GM18873 (cell line): ENCODE results near the gene FHL1.

ENCODE experiments used
- ATAC-seq: cut with Tn5 transposase; IDR thresholded peaks from one replicate; pipeline ENCODE4 v1.9.1; 2021; ENCODE audit warnings: mild to moderate bottlenecking, moderate library complexity, moderate number of reproducible peaks; ENCODE audit not compliant: unreplicated experiment, low FRiP score

Gene FHL1

DNA sequence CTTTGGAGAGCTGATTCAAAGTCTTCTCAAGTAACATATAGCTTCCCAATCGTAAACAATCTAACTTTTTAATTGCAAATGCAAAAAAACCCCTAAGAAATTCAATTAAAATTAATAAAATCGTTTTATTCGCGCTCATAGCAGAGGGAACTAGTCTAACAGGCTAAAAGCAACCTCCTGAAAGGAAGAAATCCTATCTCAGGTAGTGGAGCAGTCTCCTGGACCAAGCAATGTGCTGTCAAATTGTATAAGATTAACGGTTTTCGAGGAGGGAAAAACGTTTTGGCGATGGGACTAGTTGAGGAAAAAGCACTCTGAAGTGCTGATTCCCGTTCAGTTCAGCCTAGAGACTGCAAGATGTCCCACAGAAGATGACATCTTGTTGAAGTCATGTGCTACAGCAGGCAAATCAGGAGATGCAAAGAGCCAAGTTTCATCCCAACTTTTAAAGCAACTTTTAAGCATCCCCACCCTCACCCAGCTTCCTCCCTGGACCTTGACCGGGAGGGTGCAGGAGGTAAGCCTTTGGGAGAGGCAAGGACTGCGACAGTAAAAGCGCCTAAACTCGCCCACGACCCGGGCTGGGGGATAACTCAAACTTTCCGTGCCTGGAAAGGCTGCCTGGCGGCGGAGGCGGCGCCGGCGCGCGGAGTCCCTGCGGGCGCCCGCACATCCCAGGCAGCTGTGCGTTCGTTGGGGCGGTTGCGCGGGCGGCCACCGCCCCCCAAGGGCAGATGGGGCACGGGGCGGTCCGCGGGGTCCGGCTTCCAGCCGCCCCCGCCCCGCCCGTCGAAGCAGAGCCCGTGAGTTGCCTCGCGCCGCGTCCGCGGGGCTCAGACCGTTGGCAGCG, 103.1 kb downstream of the FHL1 start:
- peak; percentile 26 for ATAC-seq

DNA sequence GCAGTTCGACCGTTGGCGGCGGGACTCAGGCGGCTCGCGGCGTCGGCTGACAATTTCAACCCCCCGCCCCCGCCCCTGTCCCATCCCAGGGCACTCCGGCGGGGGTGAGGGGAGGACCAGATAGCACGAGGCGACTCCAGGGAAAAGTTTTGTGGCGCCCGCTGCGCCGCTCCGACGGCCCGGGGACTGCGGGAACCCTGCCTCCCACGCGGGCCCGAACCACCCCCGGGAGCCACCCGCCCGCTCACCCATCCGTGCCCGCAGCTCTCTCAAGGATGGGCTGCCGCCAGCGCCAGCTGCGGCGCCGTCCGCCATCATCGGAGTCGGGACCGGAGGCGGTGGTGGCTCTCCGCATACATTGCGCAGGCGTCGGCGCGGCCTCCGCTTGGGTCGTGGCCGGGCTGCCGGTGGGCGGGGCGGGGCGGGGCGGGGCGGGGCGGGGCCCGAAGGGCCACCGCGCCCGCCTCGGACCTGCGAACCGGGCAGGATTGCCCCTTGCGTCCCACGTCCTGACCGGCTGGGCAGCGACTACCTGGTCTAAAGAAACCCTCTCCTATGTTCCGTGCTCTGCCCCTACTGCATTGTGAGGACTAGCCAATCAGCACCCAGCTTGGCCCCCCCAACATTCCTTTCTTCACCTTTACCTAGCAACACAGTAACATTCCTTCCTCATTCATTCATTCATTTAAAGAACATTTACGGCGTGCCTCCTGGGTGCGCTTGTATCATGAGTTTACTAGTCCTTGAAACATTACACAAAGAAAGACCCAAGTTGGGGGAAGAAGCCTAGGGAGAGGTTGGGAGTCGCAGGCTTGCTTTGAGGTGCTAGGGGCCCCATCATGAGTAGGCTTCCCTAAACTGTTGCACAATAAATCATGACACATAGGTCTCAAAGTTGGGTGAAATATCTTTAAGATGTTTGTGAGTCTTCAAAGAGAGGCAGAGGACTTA, 104.0 kb downstream of the FHL1 start, which contains the start of gene MAP7D3:
MAP7D3 (minus strand) TSS at position 360 of the 951 bp plus-strand sequence; CDS start at position 318, 42 bp downstream.
- ATAC-seq = peak; percentile 50

DNA sequence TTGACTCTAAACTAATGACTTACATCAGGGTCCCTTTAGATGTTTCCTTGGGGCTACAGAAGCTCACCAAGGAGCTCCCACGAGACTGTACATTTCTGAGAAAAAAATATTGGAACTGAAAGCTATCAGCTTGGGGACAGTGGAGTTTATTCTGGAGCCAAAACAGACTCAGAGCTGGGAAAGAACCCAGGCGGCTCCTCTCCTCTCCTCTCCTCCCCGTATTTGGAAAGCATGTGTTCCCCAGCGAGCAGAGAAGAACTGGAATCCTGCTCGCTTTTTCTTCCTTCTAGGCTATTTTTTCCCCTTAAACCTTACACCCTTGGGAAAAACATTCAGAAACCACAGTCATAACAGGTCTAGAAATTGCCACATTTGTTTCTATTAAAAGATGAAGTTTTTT, 108.2 kb downstream of the FHL1 start:
- ATAC-seq = no peak

DNA sequence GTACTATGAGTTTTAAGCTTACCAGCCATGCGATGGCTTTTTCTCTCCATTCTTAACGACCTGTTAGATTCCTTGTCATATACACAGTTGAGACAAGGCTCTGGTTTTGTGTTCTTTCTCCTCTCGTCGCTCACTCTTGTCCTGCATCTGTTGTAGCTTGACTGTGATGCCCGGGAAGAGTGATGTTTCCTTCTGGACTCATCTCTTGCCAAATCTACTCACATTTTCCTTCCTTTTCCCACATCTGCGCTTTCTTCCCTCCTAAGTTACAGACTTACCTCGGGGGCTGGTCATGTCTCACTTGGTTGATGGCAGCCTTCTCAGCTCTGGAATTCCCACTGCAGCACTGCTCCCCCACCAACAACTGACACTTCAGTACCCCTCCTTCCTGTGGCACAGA, 108.7 kb downstream of the FHL1 start:
- no peak for ATAC-seq

DNA sequence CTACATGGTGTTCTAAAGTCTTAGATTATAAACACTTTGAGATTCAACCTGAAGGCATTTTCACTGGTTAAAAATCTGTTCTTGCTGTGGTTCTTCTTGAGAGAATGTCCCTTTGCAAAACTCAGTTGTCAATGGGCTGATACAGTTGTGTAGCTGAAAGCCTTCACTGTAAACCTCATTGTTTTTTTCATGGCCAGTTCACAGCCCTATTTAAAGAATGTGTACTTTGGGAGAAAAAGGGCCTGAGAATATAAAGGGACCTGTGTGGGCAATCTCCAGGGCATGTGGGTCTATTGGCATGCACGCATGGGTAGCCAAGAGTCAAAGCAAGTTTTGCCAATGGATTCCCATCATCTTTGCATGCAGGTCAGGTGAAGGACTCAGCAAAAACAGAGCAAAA, 111.6 kb downstream of the FHL1 start:
- ATAC-seq = no peak

DNA sequence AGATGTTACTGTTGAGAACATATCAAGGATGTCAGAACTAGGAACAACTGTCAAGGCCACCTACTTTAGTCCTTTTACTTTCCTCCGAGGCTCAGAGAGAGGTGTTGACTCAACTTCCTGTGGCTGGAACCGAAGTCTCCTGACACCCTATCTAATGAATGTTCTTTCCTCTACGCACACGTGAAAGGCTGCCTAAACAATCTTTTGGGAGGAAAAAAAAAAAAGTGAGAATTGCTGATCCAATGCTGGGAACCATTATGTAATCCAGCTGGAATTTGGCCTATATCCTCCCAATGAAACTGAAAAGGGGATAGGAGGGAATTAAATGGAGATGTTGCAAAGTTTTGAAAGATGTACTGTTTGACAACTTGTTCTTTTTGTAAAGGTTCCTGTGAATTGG, 112.2 kb downstream of the FHL1 start:
- ATAC-seq = no peak

DNA sequence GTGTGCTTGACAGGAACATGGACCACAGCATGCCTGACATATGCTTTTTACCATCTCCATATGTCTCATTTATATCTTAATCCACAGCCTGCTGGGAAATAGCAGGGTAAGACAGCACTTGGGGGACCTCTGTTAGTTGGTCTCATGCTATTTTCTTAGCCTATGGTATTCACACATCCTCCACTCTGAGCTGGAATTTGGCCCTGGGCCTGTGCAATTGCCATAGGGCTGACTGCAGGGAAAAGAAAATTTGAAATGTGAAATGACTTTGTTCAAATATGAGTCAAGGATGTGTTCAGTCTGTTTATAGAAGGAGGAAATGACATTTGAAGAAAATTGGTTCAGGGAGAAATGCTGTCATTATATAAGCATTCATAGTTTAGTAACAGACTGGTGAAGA, 113.4 kb downstream of the FHL1 start:
- ATAC-seq = no peak
